Stimulated activated CD8-positive, alpha-beta memory T cell treated with anti-CD3 and anti-CD28 coated beads, Interleukin-4, amount 100 ng/mL, for 1 hour (primary cell): ENCODE measurements around the gene KCNQ2.
A peak's percentile ranks its signal among the peaks of the same experiment; 100 is the strongest.

Experiments
- DNase-seq, 2 donors: peaks; one replicate each; pipeline ENCODE4 v3.0.0-alpha.2; 2020; ENCODE audit warnings: low read depth in 2 of 2, low spot score in 1 of 2

Gene KCNQ2

GRCh38 chr20:63435552-63435951, 36.9 kb downstream of the KCNQ2 start:
- no peak for DNase-seq

DNA sequence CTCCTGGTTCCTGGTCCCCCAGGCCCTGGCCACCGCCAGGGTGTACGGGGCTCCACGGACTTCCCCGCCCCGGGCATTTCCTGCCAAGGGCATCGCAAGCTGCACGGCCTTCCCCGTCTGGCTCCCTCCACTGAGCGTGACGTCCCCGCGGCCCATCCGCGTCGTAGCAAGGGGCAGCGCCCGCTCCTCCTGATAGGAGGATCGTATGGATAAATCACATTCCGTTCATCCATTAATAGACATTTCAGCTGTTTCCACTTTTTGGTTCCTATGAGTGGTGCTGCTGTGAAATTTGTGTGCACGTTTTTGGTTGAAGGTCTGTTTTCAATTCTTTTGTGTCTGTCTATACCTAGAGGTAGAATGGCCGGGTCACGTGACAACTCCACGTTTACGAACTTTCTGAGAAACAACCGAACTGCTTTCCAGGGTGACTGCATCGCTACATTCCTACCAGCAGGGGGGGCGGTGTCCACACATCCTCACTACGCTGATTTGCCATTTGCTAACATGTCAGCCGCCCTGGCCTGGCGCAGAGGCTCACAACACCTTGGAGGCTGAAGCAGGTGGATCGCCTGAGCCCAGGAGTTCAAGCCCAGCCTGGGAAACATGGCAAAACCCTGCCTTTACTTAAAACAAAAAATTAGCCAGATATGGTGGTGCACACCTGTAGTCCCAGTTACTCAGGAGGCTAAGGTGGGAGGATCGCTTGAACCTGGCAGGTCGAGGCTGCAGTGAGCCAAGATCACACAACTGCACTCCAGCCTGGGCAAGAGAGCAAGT, 37.7 kb downstream of the KCNQ2 start:
- peak; percentile 34 to 43 for DNase-seq

DNA sequence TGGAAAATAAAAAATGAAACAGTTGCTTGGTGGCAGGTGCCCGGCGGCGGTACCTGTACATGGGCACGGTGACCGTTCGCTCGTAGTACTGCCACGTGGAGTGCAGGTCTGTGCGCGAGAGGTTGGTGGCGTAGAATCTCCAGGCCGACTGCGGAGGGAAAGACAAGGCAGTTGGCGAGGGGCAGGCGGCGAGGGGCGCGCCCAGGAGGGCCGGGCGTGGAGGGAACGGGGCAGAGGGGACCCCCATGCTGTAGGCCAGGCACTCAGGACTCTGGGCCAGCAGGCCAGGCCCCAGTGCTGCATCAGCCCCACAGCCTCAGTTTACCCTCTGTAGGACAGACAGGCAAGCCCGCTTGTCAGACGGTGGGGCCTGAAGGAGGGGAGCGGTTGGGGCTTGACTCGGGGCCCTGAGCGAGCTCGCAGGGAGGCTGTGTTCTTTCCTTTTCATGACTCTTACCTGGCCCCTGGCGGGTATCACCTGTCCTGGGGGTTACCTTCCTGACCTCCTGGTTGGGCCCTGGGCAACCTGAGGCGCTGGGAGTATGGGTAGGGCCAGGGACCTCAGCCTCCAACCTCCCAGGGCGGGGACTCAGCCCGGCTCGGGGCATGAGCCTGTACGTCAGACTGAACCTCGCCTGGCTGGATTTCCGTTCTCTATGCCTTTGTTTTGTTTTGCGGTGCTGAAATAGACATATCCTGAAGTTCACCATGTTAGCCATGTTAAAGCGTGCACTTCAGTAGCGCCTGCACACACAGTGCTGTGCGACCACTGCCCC, 38.5 kb downstream of the KCNQ2 start:
- DNase-seq: no peak

DNA sequence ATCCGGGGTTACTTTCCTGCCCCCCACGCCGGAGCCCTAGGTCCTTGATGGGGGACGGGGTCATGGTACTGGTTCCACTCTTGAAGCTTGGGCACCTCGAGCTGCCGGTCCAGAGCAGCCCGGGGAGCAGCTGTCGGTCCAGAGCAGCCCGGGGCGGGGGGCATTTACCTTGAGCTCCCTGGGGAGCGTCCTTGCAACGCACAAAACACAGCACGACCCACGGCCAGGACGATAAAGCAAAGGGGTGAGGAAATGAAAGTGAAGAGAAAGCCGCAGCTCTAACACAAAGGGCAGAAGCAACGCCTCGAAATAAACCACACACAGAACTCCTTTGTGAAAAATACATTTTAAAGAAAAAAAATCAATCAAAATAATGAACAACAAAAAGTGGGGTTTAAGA, 39.1 kb downstream of the KCNQ2 start:
- no peak for DNase-seq

DNA sequence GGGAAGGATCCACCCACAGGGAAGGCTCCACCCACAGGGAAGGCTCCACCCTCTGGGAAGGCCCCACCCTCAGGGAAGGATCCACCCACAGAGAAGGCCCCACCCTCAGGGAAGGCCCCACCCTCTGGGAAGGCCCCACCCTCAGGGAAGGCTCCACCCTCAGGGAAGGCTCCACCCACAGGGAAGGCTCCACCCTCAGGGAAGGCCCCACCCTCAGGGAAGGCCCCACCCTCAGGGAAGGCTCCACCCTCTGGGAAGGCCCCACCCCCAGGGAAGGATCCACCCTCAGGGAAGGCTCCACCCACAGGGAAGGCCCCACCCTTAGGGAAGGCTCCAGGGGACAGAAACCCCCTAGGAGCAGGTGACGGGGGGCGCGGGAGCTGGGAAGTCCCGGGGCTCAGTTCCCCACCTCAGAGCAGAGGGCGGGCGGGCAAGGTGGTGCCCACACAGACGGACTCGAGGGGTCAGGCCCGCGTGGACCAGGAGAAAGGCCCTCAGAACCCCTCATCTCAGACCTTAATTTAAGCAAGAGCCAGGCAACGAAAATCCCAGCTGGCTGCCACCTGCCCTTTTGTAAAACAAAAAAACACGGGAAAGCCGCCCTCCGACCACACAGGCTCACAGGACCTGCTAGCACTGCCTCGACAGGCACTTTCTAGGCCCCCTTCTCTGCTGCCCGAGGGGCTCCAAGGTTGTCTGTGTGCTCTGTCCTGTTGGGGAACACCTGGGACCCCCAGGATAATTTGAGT, 39.7 kb downstream of the KCNQ2 start:
- no peak for DNase-seq

DNA sequence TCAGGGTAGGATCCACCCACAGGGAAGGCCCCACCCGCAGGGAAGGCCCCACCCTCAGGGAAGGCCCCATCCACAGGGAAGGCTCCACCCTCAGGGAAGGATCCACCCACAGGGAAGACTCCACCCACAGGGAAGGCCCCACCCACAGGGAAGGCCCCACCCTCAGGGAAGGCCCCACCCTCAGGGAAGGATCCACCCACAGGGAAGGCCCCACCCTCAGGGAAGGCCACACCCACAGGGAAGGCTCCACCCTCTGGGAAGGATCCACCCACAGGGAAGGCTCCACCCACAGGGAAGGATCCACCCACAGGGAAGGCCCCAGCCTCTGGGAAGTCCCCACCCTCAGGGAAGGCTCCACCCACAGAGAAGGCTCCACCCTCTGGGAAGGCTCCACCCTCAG, 40.5 kb downstream of the KCNQ2 start:
- DNase-seq: no peak

DNA sequence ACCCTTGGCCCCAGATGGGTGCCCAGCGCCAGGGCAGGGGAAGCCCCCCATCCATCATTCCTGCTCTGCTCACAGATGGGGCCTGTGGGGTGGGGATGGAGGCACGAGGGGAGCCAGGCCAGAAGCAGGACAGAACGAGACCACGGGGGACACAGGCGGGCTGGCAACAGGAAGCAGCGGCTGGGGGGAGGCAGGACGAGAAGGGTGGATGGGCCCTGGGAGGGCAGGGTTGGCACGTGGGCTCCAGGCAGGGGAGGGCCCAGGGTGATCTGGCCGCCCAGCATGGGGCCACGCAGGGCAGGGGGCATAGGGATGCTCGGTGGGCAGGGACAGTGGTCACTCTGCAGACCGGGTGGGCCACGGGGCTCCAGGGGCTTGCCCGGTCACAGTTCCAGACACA, 41.6 kb downstream of the KCNQ2 start:
- DNase-seq: no peak

- DNase-seq: no peak
Measured at GRCh38 chr20:63429992-63430391, 42.5 kb downstream of the KCNQ2 start.

DNA sequence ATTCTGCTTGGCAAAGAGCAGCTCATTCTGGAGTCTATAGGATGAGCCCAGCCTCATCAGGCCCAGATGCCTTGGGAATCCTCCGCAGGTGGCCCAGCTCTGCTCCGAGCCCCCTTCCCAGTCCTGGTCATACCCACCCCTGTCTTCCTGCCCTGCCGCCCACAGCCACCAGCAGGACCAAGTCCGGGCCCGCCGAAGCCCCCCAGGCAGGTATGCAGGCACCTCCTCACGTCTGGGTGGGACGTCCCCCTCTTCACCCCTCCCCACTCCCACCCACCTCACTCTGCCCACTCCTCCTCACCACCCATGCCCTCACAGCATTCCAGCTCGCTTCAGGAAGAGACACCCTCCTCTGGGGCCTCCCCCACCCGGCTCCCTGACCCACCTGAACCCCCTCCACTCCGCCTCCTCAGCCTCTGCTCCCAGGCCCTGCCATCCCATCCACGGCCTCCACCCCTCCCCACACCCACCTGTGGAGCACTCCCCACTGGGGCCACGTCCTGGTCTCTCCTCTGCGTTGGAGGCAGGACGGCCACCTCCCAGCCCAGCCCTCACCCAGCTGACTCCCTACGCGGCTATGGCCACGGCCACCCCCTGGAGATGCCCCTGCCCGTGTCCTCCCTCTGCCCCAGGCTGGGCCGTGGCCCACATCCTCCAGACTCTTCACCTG, 43.4 kb downstream of the KCNQ2 start:
- DNase-seq: no peak

GRCh38 chr20:63427724-63428330, 44.6 kb downstream of the KCNQ2 start:
- DNase-seq: no peak

DNA sequence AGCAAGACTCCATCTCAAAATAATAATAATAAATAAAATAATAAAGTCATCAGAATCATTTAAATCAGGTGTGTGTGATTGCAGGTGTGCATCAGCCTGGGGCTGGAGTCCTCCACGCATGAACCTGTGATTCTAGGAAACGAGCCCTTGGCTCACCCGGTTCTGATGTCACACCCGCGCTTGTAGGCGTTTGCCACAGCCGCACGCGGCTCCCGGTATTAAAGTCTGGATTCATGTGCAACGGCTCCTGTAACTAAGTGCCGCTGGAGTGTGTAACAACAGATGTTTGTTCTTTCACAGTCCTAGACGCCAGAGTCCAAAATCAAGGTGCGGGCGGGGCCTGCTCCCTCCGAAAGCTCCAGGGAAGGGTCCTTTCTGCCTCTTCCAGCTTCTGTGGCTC, 45.2 kb downstream of the KCNQ2 start:
- DNase-seq: no peak

- DNase-seq: no peak
Measured at GRCh38 chr20:63425846-63426485, 46.5 kb downstream of the KCNQ2 start.

DNA sequence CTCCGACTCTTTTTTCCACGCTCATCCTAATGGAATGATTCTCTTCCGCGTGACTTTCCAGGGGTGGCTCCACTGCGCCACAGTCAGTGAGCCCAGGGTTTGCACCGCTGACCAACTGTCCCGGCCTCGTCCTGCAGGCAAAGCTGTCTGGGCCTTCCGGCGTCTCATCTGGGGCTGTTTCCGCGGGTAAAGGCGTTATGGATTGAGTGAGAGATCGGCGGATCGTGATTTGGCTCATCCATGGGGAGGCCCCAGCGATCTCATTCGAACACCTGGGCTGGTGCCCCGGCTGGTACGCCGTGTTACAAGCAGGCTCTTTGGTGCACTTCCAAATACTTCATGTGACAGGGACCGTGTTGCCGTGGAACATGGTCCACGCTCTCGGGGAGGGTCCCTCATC, 47.8 kb downstream of the KCNQ2 start:
- DNase-seq: no peak

- no peak for DNase-seq
Measured at GRCh38 chr20:63423751-63424150, 48.7 kb downstream of the KCNQ2 start.

GRCh38 chr20:63422653-63423052, 49.8 kb downstream of the KCNQ2 start:
- DNase-seq: no peak

- no peak for DNase-seq
Measured at GRCh38 chr20:63421913-63422312, 50.5 kb downstream of the KCNQ2 start.

GRCh38 chr20:63421094-63421692, 51.3 kb downstream of the KCNQ2 start:
- no peak for DNase-seq

DNA sequence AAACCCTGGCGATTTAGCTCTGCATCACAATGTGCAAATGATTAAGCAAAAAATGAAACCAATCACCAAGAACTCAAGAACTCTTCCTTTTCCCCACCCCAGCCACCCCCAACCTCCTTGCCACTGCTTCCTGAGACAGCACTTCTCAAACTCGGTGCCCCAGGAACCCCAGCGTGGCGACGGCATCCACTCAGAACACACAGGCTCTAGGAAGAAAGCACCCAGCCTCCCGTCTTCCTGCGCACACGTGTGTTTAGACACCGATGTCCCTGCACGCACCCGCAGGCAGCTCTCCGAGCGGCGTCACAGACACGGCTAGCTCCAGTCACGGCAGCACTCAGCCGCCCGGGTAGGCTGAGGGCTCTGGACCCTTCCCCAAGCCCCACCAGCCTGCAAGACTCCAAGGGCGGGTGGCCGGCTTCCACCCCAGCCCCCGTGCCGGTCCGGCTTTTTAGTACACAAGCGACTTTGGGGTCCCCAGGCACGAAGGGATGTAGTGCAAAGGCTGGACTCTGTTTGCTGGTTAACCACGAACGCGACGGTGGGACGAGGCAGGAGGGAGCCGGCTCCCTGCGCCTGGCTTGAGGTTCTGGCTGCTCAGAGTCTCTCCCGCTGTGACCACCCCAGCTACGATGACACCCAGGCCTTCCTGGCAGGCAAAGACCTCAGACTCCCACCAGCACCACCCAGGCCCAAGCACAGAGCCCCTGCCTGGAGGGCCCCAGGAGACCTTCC, 51.9 kb downstream of the KCNQ2 start:
- no peak for DNase-seq

DNA sequence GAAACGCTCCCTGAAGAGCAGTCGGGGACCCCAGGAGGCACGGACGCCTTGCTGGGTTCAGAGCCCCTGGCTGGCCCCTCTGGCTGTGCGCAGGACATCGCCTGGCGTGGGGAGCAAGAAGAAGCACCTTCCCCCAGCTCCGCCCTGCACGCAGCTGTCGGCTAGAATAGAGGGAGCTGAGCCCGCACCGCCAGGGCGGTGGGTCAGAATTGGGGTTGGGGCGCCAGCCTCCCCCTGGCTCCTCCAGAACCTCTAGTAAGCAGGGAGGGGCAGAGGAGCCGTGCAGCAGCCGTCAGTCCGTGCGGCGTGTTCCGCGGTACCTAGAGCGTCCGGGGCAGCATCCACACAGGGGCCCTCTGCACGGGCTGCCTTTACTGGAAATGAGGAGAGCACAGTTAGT, 53.2 kb downstream of the KCNQ2 start:
- no peak for DNase-seq
